Stimulated activated CD4-positive, alpha-beta T cell treated with anti-CD3 and anti-CD28 coated beads, Interleukin-15, amount 100 ng/mL, for 1 hour (primary cell): ENCODE measurements around the gene OPRPN.

Experiments
- DNase-seq, 2 donors: peaks; one replicate each; pipeline ENCODE4 v3.0.0-alpha.2; 2020; ENCODE audit warnings: low read depth in 1 of 2, low spot score in 1 of 2

Gene OPRPN, protein sequence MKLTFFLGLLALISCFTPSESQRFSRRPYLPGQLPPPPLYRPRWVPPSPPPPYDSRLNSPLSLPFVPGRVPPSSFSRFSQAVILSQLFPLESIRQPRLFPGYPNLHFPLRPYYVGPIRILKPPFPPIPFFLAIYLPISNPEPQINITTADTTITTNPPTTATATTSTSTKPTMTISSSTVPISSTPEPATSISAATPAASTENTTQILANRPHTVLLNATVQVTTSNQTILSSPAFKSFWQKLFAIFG

DNA sequence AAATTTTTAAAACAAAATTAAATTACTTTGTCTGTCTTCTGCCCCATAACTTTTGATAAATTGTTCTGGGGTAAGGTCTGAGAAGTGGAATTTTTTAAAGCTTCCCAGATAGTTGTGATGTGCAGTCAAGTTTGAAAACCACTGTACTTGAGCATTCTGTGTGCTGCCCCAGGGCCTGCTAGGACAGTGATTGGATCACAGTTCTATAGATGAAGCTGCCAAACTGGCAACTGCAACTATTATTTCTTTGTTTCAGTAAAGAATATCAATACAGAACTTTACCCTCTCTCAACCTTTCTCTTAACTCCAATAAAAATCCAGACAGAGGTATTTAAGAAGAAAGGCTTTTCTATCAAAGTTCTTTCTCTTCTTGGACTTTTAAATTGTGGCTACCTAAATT lies at the start of gene OPRPN:
Gene OPRPN, plus strand, starts transcription at position 361 of the 400 bp plus-strand sequence. CDS start 1,346 bp downstream, outside the sequence.
- no peak for DNase-seq

DNA sequence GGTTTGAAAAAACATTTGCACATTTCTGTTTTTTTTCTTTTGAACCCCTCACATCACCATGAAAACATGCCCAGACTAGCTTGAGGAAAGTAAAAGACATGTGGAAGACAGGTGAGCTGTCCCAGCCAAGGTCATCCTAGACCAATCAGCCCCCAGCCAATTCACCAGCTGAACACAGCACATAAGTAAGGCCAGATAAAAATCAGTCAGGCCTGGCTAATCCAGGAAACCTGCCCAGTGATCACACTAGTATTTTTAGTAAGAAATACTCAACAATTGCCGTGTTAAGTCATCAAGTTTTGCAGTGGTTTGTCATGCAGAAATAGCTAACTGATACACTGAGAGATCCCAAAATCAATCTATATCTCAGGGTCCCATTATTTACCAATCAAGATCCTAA lies 41.6 kb upstream of the OPRPN start:
- DNase-seq = no peak

DNA sequence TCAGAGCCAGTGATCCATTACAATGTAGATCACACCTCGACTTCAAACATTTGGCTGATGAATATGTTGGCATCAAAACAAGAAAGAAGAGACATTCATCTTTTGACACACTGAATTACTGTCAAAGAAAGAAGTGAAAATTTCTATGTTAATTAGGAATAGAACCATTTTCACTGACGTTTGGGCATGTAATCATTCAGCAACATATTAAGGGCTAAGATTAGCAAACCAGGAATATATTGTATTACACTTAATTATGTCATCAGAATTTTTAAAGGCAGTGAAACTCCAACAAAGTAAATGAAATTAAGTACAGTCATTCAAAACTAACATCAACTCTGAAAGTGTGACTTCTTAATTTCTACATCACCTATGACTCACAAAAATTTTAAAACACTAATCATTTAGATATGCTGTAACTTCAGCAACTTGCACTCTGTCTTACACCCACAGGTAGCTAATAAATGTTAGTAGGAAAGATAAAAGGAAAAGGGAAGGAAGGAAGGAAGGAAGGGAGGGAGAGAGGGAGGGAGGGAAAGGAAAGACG lies 38.6 kb upstream of the OPRPN start:
- DNase-seq = no peak

DNA sequence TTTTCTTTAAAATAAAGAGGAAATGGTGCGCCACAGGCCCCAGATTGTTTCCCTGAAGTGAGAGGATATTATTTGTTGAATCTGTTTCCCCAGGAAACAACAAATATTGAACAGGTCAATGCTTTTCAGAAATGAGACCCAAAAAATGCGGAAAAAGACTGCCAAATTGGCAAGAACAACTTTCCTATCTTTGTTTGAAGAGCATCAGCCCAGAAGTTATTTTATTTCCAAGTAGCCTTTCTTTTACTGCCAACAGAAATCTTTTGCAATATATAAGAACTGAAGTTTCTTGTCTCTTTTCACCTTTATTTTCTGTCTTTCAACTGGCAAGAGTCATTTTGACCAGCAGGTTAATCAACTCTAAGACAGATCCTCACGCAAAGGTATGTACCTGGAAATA lies 37.3 kb upstream of the OPRPN start, which contains the start of gene SMR3A:
Gene SMR3A, plus strand, starts transcription at position 301 of the 400 bp plus-strand sequence. CDS start 1,356 bp downstream, outside the sequence.
- DNase-seq = no peak

DNA sequence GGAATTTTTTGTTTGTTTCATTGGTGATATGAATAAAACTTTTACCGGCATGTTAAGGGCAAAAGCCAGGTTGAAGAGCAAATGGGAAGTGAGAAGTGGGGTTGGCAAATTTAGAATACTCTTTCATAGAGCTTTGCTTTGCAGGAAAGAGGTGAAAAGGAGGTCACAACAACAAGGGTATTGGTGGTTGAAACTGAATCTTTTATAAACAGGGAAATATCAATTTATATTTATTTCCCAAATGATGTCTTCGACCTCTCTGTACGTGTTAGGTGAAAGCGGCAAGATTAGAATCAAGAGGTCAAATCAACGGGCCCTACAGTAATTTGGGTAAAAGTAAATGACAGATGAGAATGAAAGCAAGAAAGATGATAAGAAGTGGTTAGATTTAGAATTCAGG lies 33.7 kb upstream of the OPRPN start:
- DNase-seq = no peak

DNA sequence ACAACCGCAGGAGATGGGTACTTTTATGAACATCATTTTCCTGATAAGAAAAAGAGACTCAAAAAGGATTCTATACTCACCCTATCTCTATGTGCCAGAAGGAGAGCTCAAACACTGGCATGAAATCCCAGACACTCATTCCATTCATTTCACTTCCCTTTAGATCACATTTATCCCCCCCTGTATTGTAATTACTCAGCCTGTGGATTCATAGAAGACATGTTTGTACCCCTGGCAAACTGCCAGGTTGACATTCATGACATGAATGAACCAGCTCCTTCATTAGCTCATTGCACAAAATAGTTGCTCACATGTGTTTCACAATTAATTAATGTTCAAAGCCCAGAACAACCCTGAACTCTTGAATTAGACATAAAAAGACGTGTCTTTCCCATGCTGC lies 32.3 kb upstream of the OPRPN start:
- no peak for DNase-seq

DNA sequence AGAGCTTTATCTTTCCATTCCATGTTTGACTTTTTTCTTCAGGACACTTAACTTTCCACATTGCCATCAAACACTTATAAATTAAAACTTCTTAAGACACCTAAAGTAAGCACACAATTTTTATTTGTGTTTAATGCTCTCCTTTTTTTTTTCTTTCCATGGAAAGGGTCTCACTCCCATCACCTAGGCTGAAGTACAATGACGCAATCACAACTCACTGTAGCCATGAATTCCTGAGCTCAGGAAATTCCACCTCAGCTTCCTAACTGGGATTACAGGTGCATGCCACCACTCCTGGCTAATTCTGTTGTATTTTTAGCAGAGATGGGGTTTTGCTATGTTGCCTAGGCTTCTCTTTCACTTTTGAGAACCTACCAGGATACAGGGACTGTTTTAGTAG lies 29.9 kb upstream of the OPRPN start:
- no peak for DNase-seq

DNA sequence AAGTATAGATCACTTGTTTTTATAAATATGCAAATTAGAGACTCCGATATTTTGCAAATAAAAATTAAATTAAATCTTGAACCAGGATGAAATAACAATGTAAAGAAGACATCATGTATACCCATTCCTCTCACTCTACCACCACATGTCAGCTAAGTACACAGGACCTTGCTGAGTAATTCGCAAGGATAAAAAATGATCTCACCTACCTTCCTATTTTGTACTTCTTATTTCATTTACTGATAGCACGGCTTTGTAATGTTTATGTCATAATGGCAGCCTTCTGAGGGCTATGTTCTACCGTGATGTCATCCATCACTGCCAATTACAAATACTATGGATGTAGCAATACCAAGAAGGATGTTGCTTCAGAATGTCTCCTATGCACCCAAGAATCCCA lies 25.8 kb upstream of the OPRPN start:
- DNase-seq = no peak

DNA sequence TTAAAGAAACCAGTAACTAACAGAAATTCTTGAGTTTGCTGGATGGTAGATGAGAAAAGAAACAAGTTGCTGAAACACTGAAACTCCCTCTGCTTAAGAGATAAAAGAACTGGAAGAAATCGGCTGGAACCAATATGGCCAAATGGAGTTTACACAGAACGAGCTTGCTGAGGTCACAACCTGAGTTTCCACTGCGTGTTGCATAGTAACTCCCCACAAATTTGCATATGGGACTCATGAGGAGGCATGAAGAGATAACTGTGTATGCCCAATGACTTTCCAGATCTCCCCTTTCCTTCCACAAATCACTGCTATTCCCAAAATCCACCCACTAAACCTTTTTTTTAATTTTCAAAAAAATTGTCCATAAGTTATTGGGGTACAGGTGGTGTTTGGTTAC lies 25.0 kb upstream of the OPRPN start:
- no peak for DNase-seq

DNA sequence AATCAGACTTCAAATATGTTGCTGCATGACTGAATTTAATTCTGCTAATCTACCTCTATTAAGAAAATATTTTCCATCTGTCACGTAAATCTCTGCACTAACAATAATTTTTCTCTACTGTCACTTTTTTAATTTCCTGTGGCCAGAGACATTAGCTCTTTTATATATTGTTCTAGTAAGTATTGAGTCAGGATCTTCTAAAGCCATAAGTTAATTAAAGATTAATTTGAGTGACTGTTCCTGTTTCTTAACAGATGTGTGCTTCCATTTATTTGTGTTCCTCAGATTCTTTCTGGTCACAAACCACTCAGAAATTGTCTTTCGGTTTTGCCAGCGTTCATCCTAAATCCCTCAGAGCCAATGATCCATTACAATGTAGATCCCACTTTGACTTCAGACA lies 17.2 kb upstream of the OPRPN start:
- no peak for DNase-seq

DNA sequence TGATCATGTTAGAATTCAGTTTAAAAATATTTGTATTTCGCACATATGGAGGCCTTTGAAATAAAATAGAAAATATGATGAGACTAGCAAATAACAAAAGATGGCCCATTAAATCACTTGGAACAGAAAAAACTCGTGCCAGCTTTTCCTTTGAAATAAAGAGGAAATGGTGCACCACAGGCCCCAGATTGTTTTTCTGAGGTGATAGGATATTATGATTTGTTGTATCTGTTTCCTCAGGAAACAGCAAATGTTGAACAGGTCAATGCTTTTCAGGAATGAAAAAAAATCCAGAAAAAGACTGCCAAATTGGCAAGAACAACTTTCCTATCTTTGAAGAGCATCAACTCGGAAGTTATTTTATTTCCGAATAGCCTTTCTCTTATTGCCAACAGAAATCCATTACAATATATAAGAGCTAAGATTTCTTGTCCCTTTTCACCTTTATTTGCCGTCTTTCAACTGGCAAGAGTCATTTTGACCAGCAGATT lies 15.0 kb upstream of the OPRPN start, which contains the start of gene SMR3B:
Gene SMR3B, plus strand, starts transcription at position 441 of the 491 bp plus-strand sequence. CDS start 1,380 bp downstream, outside the sequence.
- no peak for DNase-seq

DNA sequence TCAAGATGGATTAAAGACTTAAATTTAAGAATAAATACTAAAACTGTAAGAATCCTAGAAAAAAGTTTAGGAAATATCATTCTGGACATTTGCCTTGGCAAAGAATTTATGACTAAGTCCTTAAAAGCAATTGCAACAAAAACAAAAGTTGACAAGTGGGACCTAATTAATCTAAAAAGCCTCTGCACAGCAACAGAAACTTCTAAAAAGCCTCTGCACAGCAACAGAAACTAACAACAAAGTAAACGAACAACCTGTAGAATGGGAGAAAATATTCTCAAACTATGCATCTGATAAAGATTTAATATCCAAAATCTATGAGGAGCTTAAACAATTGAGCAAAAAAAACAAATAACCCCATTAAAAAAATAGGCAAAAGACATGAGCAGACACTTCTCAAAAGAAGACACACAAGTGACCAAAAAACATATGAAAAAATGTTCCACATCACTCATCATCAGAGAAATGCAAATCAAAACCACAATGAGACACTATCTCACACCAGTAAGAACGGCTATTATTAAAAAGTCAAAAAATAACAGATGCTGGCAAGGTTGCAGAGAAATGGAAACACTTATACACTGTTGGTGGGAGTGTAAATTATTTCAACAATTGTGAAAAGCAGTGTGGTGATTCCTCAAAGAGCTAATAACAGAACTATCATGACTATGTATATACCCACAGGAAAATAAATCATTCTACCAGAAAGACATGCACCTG lies 5.5 kb upstream of the OPRPN start:
- no peak for DNase-seq

DNA sequence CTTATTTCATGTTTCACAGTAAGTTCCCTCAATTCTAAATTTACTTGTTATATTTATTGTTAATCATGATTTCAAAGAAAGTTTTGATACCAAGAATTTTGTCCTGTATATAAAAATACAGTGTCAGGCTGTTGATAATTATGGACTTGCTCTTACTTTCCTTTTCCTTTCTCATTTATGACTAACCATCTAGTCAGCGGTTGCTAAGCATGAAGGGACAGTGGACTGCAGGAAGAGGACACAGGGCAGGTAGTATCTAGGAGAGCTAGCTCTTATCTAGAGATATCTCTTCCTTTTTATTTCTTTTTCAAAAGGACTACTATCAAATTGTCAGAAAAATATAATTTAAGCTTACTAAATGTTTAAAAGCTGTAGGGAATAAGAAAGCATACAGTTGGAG lies 1.6 kb downstream of the OPRPN start:
- DNase-seq = no peak

DNA sequence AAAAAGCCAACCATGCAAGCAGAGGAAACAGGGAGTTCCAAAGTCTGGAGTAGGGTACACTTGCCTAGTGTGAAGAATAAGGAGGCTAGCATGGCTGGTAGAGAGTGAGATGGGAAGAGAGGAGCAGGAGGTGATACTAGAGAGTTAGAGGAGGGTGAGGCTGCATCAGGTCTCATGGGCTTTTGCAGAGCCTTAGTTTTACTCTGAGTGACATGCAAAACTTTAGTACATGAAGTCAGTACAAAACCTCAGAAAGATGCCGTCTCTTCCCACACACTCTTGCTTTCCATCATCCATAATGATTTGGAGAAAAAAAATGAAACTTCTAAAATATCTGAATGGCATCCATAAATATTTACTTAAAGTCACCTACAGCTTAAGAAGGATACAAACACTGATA lies 5.0 kb downstream of the OPRPN start:
- DNase-seq = no peak

DNA sequence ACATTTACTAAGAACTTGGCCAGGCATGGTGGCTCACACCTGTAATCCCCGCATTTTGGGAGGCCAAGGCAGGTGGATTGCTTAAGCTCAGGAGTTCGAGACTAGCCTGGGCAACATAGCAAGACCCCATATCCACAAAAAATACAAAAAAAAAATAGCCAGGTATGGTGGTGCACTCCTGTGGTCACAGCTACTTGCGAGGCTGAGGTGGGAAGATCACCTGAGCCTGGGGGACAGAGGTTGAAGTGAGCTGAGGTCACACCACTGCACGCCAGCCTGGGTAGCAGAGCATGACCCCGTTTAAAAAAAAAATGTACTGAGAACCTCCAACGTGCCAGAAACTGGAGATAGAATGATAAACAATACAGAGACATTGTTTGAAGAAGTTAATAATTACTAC lies 8.0 kb downstream of the OPRPN start:
- DNase-seq = no peak

DNA sequence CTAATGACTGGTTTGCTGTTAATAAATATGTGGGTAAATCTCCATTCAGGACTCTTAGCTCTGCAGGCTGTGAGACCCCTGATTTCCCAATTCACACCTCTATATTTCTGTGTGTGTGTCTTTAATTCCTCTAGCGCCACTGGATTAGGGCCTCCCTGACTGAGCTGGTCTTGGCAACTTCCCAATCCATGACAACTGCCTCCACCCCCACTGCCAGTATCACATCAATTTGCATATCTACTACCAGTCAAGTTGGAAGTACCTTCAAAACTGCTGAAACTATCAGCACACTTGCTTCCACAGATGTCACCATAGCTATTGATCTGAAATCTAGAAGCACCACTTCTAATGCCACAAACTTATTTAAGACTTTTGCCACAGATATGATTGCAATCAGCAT lies 27.6 kb downstream of the OPRPN start:
- no peak for DNase-seq

DNA sequence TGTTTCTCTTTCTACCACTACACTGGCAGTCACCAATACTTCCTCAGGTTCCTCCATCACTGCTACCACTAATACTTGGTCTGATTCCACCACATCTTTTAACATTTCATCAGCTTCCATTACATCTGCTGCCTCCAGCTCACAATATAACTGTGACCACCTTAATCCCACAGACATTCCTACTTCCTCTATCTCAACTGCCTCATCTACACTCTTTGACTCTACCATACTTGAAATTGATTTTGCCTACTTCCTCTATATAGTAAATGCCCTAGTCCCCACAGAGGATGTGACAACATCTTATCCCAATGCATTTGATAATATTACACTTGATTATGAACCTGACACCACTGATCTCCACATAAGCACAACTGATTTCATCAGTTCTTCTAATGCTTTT lies 29.0 kb downstream of the OPRPN start:
- DNase-seq = no peak

DNA sequence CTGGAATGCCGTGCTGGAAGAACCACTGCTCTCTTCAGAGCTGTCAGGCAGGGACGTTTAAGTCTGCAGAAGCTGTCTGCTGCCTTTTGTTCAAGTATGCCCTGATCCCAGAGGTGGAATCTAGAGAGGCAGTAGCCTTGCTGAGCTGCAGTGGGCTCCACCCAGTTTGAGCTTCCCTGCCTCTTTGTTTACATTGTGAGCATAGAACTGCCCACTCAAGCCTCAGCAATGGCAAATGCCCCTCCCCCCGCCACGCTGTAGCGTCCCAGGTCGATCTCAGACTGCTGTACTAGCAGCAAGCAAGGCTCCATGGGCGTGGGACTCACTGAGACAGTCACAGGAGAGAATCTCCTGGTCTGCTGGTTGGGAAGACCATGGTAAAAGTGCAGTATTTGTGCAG lies 39.5 kb downstream of the OPRPN start:
- no peak for DNase-seq

DNA sequence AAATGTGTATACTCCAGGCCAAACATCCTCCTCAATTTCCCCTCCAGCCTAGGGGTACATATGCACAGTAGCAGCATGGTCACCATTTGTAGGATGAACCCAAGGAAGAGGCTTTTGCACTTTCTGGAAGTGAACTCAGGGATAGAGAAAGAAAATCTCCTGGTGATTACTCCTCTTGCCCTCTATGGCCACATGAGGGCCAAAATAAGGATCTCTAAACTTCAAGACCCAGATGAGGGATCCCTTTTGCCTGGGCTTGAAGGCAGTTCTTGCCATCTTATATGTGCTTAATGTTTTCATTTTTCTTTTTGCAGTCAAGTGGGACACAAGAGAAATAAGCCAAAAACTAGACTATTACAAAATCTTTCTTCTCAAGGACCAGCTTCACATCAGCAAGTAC lies 44.7 kb downstream of the OPRPN start:
- no peak for DNase-seq

DNA sequence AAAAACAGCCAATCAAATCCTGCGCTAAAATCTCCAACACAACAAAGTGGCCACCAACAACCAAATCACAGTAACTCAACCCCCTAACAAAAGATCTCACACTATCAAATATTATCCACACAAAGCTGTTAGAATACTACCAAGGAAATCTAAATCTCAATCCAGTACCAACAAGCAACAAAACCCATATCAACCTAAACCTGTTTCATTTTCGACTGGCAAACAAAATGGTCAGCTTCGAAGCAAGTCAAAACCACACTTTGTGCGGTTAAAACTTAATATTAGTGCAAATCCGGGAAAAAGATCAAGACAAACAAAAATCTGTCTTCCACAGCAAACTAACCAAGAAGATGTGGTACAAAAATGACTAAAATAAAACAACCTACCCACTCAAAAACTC lies 45.6 kb downstream of the OPRPN start:
- DNase-seq = no peak

DNA sequence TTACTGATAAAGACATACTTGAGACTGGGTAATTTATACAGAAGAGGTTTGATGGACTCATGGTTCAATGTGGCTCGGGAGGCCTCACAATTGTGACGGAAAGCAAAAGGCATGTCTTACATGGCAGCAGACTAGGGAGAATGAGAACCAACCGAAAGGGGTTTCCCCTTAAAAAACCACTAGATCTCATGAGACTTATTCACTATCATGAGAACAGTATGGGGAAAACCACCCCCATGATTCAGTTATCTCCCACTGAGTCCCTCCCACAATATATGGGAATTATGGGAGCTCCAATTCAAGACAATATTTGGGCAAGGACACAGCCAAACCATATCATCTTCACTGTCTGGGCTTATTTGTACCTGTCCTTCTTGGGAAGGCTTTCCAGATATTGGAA lies 51.5 kb downstream of the OPRPN start:
- no peak for DNase-seq

DNA sequence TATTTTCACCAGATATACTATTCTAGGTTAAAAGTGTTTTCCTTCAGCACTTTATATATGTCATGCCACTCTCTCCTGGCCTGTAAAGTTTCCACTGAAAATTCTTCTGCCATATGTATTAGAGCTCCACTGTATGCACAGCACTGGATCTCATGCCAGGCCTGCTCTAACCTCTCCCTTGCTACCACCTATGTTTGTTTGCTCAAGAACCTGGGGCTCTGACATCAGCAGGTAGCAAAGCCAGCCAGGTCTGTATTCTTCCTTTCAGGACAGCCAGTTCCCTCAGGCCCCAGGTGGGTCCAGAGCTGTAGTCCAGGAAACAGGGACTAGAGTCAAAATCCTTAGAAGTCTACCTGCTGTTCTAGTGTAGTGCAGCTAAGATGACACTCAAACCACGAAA lies 55.2 kb downstream of the OPRPN start:
- no peak for DNase-seq
